Measurements from ENCODE around the gene BFSP1. TPM values are rescaled to one million over a fixed set of nuclear protein-coding genes. Genes with fewer than 3 reads are reported as not detected.

BFSP1 gene
- total and polyA plus RNA-seq, 2 of the 8 experiments (the other 6 are each of a cell fraction or from before 2014, with no cell fraction given) = 1.5 to 2.5 TPM

DNA sequence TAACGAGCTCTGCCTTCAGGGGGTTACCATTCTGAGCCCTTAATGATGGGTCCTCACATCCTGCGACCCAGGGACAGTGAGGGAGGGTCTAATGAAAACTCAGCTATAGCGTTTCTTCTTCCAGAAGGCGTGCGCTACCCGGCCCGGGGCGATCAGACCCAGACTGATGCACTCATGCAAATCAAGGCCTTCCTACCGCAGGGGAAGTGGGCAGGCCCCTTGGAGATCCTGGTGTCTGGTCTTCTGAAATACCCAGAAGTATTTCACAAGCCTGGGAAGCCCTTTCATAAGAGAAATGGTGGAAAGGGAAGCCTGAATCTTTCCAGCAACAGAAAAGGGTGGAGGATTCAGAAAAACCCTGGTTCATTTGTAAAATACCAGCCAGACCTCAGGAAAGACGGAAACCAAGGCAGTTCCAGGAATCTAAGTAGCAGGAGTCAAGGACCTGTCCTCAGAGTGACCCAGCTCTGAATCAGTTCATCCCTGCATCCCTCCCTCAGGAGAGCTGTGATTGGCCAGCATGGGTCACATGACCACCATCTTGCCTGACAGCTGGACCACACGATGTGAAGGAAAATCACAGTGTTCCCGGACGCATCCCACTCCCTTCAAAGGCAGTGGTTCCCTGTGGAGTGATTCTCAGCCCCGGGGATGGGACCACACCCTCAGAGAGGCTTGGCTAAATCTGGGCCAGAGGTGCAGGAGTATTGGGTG lies 12.7 kb downstream of the BFSP1 start:
- H3K23ac ChIP-seq (ENCODE audit: insufficient read length) = no peak overlapping the region
- no peak overlapping the region for H2BK15ac ChIP-seq (ENCODE audit: low read length)
- H3K23me2 ChIP-seq (ENCODE audit: low read depth, low read length) = no peaks in the 10 kb centered on the region
- H2BK120ac ChIP-seq (replicated peaks; ENCODE audit: low read depth, low read length) = no peak overlapping the region
- 80% methylated on average over 14 of the region's 14 CpGs; no CpG with 5 or more reads in 1 of the 2 experiments for WGBS, 2 experiments (ENCODE audit: extremely low coverage in 1 of 2, insufficient coverage in 1 of 2, insufficient read length in 1 of 2, insufficient replicate concordance in 2 of 2, low coverage in 1 of 2, low lambda C conversion rate in 2 of 2, missing lambda C conversion rate in 1 of 2)
- no peak overlapping the region for H2BK5ac ChIP-seq (ENCODE audit: low read depth, low read length)
- no peaks in the 10 kb centered on the region for H3K79me1 ChIP-seq (ENCODE audit: low read depth, low read length)
- no peak overlapping the region for H3K4ac ChIP-seq (replicated peaks; ENCODE audit: insufficient read length, low read depth, low read length)
- no peak overlapping the region for H3K18ac ChIP-seq (ENCODE audit: extremely low read depth, low read length)
- no peaks in the 10 kb centered on the region for H4K20me1 ChIP-seq (replicated peaks in 1 of 2; ENCODE audit: control insufficient read depth in 1 of 2, insufficient read depth in 2 of 2, low read length in 2 of 2)
- no peak overlapping the region for H4K5ac ChIP-seq (ENCODE audit: insufficient read length, low read depth, low read length)
- POLR2A ChIA-PET (ENCODE audit: partially characterized antibody) = interaction anchor here (1.3 kb wide), 1 partner anchor 13 kb away, joined by 7 read pairs; the partner anchor contains the start of gene BFSP1
- H3K4me3 ChIP-seq (ENCODE audit: extremely low read depth in 1 of 4, insufficient read depth in 2 of 4, low read depth in 3 of 4, low read length in 4 of 4) = no peak overlapping the region
- H2BK20ac ChIP-seq (ENCODE audit: low read length) = no peak overlapping the region
- no peak overlapping the region for H4K91ac ChIP-seq (replicated peaks; ENCODE audit: insufficient read length, low read length)
- no peaks in the 10 kb centered on the region for H3K9me3 ChIP-seq (ENCODE audit: insufficient read depth in 2 of 2, low read depth in 1 of 2, low read length in 1 of 2)
- H2BK12ac ChIP-seq (ENCODE audit: low read depth, low read length) = no peak overlapping the region
- DNase-seq (ENCODE audit: low read depth in 1 of 2, low spot score in 2 of 2) = peak in 1 of 2 experiments; percentile 63
- no peaks in the 10 kb centered on the region for H3K36me3 ChIP-seq (ENCODE audit: control insufficient read depth in 2 of 4, insufficient read depth in 4 of 4, low read length in 3 of 4)
- no peak overlapping the region for H3K4me2 ChIP-seq (ENCODE audit: insufficient read depth in 1 of 2, low read depth in 2 of 2, low read length in 2 of 2)
- CTCF ChIA-PET (ENCODE audit: partially characterized antibody) = interaction anchor here (0.9 to 3.0 kb wide), 4 partner anchors 10 to 100 kb away, joined by 3 to 15 read pairs (median 4); no protein-coding TSS in a partner anchor
- no peak overlapping the region for H3K27ac ChIP-seq (ENCODE audit: low read depth, low read length)
- no peak for FAIRE-seq
- H4K8ac ChIP-seq (ENCODE audit: extremely low read depth, insufficient read depth, low read length) = no peak overlapping the region
- H3K9ac ChIP-seq (replicated peaks in 1 of 4; ENCODE audit: extremely low read depth in 1 of 4, low read depth in 3 of 4, low read length in 3 of 4) = no peak overlapping the region
- H3K79me2 ChIP-seq (ENCODE audit: control insufficient read depth in 1 of 2, insufficient read depth in 2 of 2, low read length in 2 of 2) = no peaks in the 10 kb centered on the region
- no peak overlapping the region for H2AK5ac ChIP-seq (ENCODE audit: low read depth, low read length)
- no peak overlapping the region for H3K14ac ChIP-seq (ENCODE audit: insufficient read length)
- H3K27me3 ChIP-seq (replicated peaks in 1 of 4; ENCODE audit: control insufficient read depth in 3 of 4, extremely low read depth in 1 of 4, insufficient read depth in 3 of 4, low read length in 3 of 4) = no peaks in the 10 kb centered on the region
- TF ChIP-seq, protein P1, sequence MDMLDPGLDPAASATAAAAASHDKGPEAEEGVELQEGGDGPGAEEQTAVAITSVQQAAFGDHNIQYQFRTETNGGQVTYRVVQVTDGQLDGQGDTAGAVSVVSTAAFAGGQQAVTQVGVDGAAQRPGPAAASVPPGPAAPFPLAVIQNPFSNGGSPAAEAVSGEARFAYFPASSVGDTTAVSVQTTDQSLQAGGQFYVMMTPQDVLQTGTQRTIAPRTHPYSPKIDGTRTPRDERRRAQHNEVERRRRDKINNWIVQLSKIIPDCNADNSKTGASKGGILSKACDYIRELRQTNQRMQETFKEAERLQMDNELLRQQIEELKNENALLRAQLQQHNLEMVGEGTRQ (IDR thresholded peaks at IDR 0.05; ENCODE audit: low read length) = peak; percentile 75
- TF ChIP-seq, protein P2, sequence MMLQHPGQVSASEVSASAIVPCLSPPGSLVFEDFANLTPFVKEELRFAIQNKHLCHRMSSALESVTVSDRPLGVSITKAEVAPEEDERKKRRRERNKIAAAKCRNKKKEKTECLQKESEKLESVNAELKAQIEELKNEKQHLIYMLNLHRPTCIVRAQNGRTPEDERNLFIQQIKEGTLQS (IDR thresholded peaks at IDR 0.05; ENCODE audit: insufficient read depth, low read depth, low read length) = 0 out of 2 replicates have a peak, but pooled peaks have one; percentile 9
- no peak for TF ChIP-seq HDAC6 (IDR thresholded peaks at IDR 0.05; ENCODE audit: low read depth, low read length)
- H2AFZ ChIP-seq (ENCODE audit: low read length) = no peak overlapping the region
- no peak overlapping the region for H3K56ac ChIP-seq (replicated peaks; ENCODE audit: insufficient read length, low read depth, low read length)
- H3K4me1 ChIP-seq (replicated peaks in 1 of 4; ENCODE audit: control insufficient read depth in 3 of 4, insufficient read depth in 4 of 4, low read length in 3 of 4) = no peaks in the 10 kb centered on the region
